Suppressor macrophage treated with lipopolysaccharide for 1 hour (primary cell): ENCODE measurements around the gene CELF2.

Experiments
- DNase-seq, 3 donors: peaks; one replicate each; pipeline ENCODE4 v3.0.0-alpha.2; 2020 to 2022

The CELF2 gene

DNA sequence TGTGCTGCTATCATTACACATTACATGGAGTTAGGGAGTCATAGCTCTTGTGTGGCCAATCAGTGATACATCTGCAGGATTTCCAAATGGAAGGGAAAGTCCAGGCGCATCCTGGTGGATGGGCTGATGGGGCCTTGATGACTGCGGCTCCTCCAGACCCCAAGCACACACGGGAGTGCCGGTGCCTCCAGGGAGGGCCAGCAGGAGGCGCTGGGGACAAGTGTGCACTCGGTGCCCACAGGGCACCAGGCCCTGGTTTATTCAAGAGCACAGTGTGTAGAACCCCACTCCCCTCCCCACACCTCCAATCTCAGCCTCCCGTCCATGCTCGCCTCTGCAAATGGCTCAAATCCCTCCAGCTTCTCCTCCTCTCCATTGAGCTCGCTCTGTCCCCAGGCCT is 349.8 kb downstream of the CELF2 start:
- no peak for DNase-seq

DNA sequence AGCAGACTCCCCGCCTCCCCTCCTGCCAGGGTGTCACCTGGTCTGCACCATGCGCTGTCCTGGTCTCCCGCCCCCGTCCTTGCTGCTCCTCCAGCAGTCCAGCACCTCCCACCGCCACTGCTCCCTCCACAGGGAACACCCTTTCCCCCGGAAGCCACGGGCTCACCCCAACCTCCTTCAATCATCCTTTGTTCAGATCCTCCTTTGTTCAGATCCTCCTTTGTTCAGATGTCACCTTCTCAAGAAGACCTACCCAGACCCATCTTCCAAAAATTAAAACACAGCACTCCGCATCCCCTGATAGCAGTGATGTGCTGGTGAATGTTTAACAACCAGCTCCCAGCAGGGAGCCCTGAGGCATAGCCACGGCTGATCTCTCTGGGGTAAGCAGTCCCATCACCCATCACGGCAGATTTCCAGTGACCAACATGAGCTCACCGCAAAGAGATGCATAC is 356.1 kb downstream of the CELF2 start:
- no peak for DNase-seq

DNA sequence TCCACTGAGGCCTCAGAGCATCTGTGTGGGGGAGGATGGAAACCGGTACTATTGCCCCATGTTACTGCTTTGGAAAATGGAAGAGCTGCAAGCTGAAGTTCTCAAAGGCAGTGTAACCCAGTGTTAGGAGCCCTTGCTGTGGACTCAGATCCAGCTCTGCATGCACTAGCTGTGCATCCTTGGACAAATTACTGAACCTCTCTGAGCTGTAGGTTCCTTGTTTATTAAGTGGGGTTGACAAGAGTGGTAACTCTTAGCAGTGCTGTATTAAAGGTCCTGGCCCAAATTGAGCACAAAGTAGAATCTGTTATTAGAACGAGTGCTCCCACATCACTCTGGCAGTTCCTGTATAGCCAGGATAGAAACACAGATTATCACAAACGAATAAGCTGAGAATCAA is 359.6 kb downstream of the CELF2 start:
- DNase-seq: no peak

DNA sequence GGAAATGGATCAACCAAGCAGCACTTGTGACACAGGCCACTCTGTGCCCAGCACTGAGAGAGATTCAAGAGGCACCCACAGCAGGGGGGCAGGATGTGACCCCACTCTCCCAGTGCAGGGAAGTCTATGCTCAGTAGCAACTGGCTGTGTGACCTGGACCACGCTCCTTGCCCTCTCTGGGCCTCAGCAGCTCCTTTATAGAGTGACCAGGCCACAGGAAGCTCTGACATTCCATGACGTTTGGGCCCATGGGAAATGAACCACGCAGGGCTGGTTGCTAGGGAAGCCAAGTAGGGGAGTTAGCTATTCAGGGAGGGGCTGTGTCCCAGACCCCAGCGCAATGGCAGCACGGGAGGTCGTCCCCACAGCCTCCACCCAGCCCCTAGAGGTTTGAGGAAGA is 361.2 kb downstream of the CELF2 start:
- DNase-seq: no peak

DNA sequence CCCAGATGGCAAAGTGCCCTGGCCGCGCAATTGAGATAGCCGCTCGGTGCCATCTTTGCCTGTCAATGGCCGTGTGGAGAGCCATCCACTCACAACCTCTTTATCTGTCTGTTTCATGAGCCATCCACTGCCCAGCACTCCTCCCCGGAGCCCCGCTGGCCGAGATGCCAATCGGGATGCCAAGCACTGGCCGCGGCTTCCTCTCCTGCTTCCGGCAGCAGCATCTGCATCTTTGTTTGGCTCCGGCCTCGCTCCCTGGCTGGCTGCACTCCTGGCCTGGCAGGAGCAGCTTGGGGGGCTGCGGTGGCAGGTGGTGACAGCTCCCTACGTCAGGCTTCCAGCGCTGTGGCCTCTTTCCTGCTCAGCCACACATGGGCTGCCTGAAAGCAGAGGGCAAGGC is 362.1 kb downstream of the CELF2 start:
- no peak for DNase-seq

DNA sequence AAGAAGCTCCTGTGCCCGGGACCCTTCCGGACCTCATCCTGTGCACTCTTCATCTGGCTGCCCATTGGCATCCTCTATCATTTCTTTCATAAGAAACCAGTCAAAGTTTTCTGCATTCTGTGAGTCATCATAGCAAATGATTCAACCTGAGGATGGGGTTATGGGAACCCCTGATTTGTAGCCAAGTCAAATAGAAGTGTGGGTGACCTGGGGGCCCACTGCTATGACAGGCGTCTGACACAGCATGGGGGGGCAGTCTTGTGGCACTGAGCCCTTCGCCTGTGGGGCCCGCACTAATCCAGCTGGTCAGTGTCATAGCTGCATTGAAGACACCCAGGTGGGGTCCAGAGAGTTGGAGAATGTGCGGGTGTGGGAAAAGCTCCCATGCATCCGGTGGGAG is 363.4 kb downstream of the CELF2 start:
- DNase-seq: no peak

DNA sequence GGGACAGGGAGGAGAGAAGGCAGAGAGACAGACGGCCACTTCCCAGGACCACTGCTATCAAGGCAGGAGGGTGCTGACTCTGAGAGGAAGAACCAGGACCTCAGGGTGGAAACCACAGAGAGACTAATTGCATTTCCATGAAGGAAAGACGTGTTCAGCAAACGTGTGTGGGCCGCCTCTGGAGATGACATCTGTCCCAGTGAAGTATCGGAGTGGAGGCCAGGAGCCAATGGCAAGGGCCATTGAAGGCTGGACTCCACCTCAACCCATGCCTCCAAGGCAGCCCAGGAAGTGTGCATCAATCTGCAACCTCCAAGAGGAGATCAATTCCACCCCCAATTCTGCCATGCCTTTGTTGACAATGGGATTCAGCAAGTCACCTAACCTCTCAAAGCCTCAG is 363.8 kb downstream of the CELF2 start:
- no peak for DNase-seq

DNA sequence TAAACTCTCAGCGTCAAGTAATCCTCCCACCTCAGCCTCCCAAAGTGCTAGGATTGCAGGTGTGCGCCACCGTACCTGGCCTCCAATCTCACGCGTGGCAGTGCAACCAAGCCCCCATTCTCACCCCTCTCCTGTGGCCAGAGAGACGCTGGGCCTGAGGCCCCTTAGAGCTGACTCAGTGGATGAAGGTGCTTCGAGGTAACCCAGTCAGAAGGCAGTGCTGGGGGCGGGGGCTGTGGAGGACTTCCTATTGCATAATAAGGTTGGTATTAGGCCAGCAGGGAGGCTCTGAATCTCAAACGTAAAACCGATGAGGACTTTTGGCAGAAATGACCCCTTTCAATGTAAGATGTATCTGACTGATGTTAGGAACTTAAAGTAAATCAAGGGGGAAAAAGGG is 364.5 kb downstream of the CELF2 start:
- no peak for DNase-seq

DNA sequence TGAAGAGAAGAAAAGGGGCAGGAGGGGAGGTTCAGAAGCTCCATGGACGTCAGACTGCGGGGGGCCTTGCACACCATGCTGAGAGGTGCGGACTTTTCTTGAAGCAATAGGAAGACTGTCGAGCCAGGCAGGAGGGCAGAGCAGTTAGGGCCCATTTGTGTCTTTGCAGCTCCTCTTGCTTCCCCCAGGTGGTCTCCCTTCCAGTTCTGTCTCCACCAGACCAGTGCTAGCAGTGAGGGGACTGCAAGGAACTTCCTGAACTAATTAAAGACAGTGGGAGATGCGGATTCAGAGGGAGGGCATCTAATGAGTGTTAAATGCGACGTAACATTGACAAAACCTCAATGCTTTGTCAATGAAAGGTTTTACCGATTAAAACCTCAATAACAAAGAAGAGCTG is 368.4 kb downstream of the CELF2 start:
- no peak for DNase-seq
